ENCODE measurements around the gene PDE10A. TPM values are rescaled to one million over a fixed set of nuclear protein-coding genes. Genes with fewer than 3 reads are reported as not detected.
"Not testable (repeated sequence)": the region's sequence is repeated elsewhere in the genome, so short reads cannot be mapped to it uniquely, and the experiment has no call there.

Gene PDE10A
- total RNA-seq, 1 donor from 2014 or later, result 14.4 TPM

GRCh38 chr6:165481921-165482320, 181.1 kb downstream of the PDE10A start:
- no peak for DNase-seq (ENCODE audit: low spot score, unreplicated experiment)
- no peak overlapping the region for H3K4me3 Mint-ChIP-seq (ENCODE audit: low read depth)
- no peaks in the 10 kb centered on the region for H3K27me3 Mint-ChIP-seq
- no peaks in the 10 kb centered on the region for H3K36me3 Mint-ChIP-seq (ENCODE audit: insufficient read depth)
- TF ChIP-seq CTCF (IDR thresholded peaks at IDR 0.05; ENCODE audit: unreplicated experiment), result no peak
- no peak overlapping the region for H3K27ac Mint-ChIP-seq
- no peaks in the 10 kb centered on the region for H3K9me3 Mint-ChIP-seq (ENCODE audit: low read depth)
- peaks cover 16% of the 10 kb centered on the region for H3K4me1 Mint-ChIP-seq (ENCODE audit: low read depth)

- no peak for DNase-seq (ENCODE audit: low spot score, unreplicated experiment)
- Mint-ChIP-seq H3K9me3 (ENCODE audit: low read depth) (no peaks in the 10 kb centered on the region), H3K27ac (no peak overlapping the region), H3K36me3 (ENCODE audit: insufficient read depth) (no peaks in the 10 kb centered on the region), H3K4me1 (ENCODE audit: low read depth) (peaks cover 6% of the 10 kb centered on the region), H3K4me3 (ENCODE audit: low read depth) (no peak overlapping the region), H3K27me3 (no peaks in the 10 kb centered on the region)
- TF ChIP-seq CTCF (IDR thresholded peaks at IDR 0.05; ENCODE audit: unreplicated experiment), result no peak
Observed at GRCh38 chr6:165480916-165481315, 182.1 kb downstream of the PDE10A start.

- no peak for DNase-seq (ENCODE audit: low spot score, unreplicated experiment)
Observed at GRCh38 chr6:165478581-165478980, 184.5 kb downstream of the PDE10A start.

GRCh38 chr6:165469483-165469882, 193.6 kb downstream of the PDE10A start:
- Mint-ChIP-seq H3K27ac (no peak overlapping the region), H3K9me3 (ENCODE audit: low read depth) (peaks cover 14% of the 10 kb centered on the region), H3K27me3 (no peaks in the 10 kb centered on the region), H3K4me1 (ENCODE audit: low read depth) (no peaks in the 10 kb centered on the region), H3K36me3 (ENCODE audit: insufficient read depth) (peaks cover 9% of the 10 kb centered on the region), H3K4me3 (ENCODE audit: low read depth) (no peak overlapping the region)
- TF ChIP-seq CTCF (IDR thresholded peaks at IDR 0.05; ENCODE audit: unreplicated experiment), result no peak
- no peak for DNase-seq (ENCODE audit: low spot score, unreplicated experiment)

More at GRCh38 chr6:165478581-165478980, 184.5 kb downstream of the PDE10A start:
- H3K4me3 Mint-ChIP-seq (ENCODE audit: low read depth), result no peak overlapping the region
- TF ChIP-seq CTCF (IDR thresholded peaks at IDR 0.05; ENCODE audit: unreplicated experiment), result no peak
- H3K36me3 Mint-ChIP-seq (ENCODE audit: insufficient read depth), result no peaks in the 10 kb centered on the region
- no peak overlapping the region for H3K27ac Mint-ChIP-seq
- no peaks in the 10 kb centered on the region for H3K4me1 Mint-ChIP-seq (ENCODE audit: low read depth)
- H3K9me3 Mint-ChIP-seq (ENCODE audit: low read depth), result no peaks in the 10 kb centered on the region
- no peaks in the 10 kb centered on the region for H3K27me3 Mint-ChIP-seq

GRCh38 chr6:165468340-165469235, 194.5 kb downstream of the PDE10A start:
- Mint-ChIP-seq H3K27me3 (no peaks in the 10 kb centered on the region), H3K4me3 (ENCODE audit: low read depth) (no peak overlapping the region), H3K36me3 (ENCODE audit: insufficient read depth) (peaks cover 14% of the 10 kb centered on the region), H3K27ac (no peak overlapping the region), H3K9me3 (ENCODE audit: low read depth) (peaks cover 21% of the 10 kb centered on the region), H3K4me1 (ENCODE audit: low read depth) (no peaks in the 10 kb centered on the region)
- no peak for TF ChIP-seq CTCF (IDR thresholded peaks at IDR 0.05; ENCODE audit: unreplicated experiment)
- DNase-seq (ENCODE audit: low spot score, unreplicated experiment), result no peak

GRCh38 chr6:165463499-165463898, 199.5 kb downstream of the PDE10A start:
- H3K4me3 Mint-ChIP-seq (ENCODE audit: low read depth); H3K27ac Mint-ChIP-seq; DNase-seq (ENCODE audit: low spot score, unreplicated experiment); H3K27me3 Mint-ChIP-seq; H3K4me1 Mint-ChIP-seq (ENCODE audit: low read depth): not testable (repeated sequence)
- H3K36me3 Mint-ChIP-seq (ENCODE audit: insufficient read depth), result peaks cover 20% of the 10 kb centered on the region
- H3K9me3 Mint-ChIP-seq (ENCODE audit: low read depth), result peaks cover 31% of the 10 kb centered on the region

GRCh38 chr6:165459605-165460301, 203.3 kb downstream of the PDE10A start:
- Mint-ChIP-seq H3K4me1 (ENCODE audit: low read depth) (peaks cover 11% of the 10 kb centered on the region), H3K36me3 (ENCODE audit: insufficient read depth) (peaks cover 16% of the 10 kb centered on the region), H3K9me3 (ENCODE audit: low read depth) (peaks cover 20% of the 10 kb centered on the region)
- not testable (repeated sequence) for H3K27ac Mint-ChIP-seq; DNase-seq (ENCODE audit: low spot score, unreplicated experiment); H3K4me3 Mint-ChIP-seq (ENCODE audit: low read depth); H3K27me3 Mint-ChIP-seq
